MM.1S (cell line): Measurements from ENCODE around the gene TSGA10IP.

Experiments
- DNase-seq: peaks from one replicate; pipeline ENCODE4 v3.0.0-alpha.2; 2015
- H2AFZ ChIP-seq: fragments of 300-600 bp; sonication (generic); 2 replicates; pipeline ENCODE4 v1.6.0; 2016; ENCODE audit warnings: antibody characterized with exemption, low read length
- H3F3A ChIP-seq: fragments of 300-600 bp; sonication (generic); 2 replicates; pipeline ENCODE4 v1.6.1; 2016; ENCODE audit warnings: mild to moderate bottlenecking, antibody characterized with exemption, low read length, moderate library complexity, mixed read lengths; ENCODE audit not compliant: insufficient read depth
- H3K27ac ChIP-seq: fragments of 300-600 bp; sonication (generic); 2 replicates; pipeline ENCODE4 v1.5.1; 2016; ENCODE audit warnings: mild to moderate bottlenecking, low read length
- H3K27me3 ChIP-seq: fragments of 300-600 bp; sonication (generic); replicated peaks from 2 replicates; pipeline ENCODE4 v1.6.0; 2016; ENCODE audit warnings: low read length; ENCODE audit not compliant: insufficient read depth
- H3K36me3 ChIP-seq: fragments of 300-600 bp; sonication (generic); replicated peaks from 2 replicates; pipeline ENCODE4 v1.6.1; 2016; ENCODE audit warnings: mild to moderate bottlenecking, low read length, mixed read lengths; ENCODE audit not compliant: insufficient read depth
- H3K4me1 ChIP-seq: fragments of 300-600 bp; sonication (generic); 2 replicates; pipeline ENCODE4 v1.6.1; 2016; ENCODE audit warnings: low read length, mixed read lengths
- H3K4me2 ChIP-seq: fragments of 300-600 bp; sonication (generic); 2 replicates; pipeline ENCODE4 v1.6.0; 2016; ENCODE audit warnings: low read depth, low read length
- H3K4me3 ChIP-seq: fragments of 300-600 bp; sonication (generic); 2 replicates; pipeline ENCODE4 v1.5.1; 2016; ENCODE audit warnings: low read length, mixed read lengths
- H3K79me2 ChIP-seq: fragments of 300-600 bp; sonication (generic); 2 replicates; pipeline ENCODE4 v1.6.1; 2016; ENCODE audit warnings: mixed run types, low read length, mixed read lengths
- H3K9ac ChIP-seq: fragments of 300-600 bp; sonication (generic); 2 replicates; pipeline ENCODE4 v1.6.1; 2016; ENCODE audit warnings: low read length, mixed read lengths
- H3K9me2 ChIP-seq: fragments of 300-600 bp; sonication (generic); replicated peaks from 2 replicates; pipeline ENCODE4 v1.6.1; 2016; ENCODE audit warnings: mild to moderate bottlenecking, low read length, mixed read lengths; ENCODE audit not compliant: insufficient read depth
- H3K9me3 ChIP-seq: fragments of 300-600 bp; sonication (generic); replicated peaks from 2 replicates; pipeline ENCODE4 v1.6.1; 2016; ENCODE audit warnings: mild to moderate bottlenecking, low read length, mixed read lengths; ENCODE audit not compliant: insufficient read depth
- H4K20me1 ChIP-seq: fragments of 300-600 bp; sonication (generic); 2 replicates; pipeline ENCODE4 v1.6.1; 2016; ENCODE audit warnings: mild to moderate bottlenecking, low read length, moderate library complexity, mixed read lengths; ENCODE audit not compliant: insufficient read depth
- CTCF ChIP-seq: fragments of 300-600 bp; sonication (generic); IDR thresholded peaks from 2 replicates; pipeline ENCODE4 v1.5.1; 2016; ENCODE audit warnings: antibody characterized with exemption, low read length, mixed read lengths
- EZH2 ChIP-seq: fragments of 300-600 bp; sonication (generic); optimal IDR thresholded peaks from 2 replicates; pipeline ENCODE3; 2017; ENCODE audit warnings: low read depth, mild to moderate bottlenecking, antibody characterized with exemption, low read length, mixed read lengths
- EZH2phosphoT487 ChIP-seq: fragments of 300-600 bp; sonication (generic); IDR thresholded peaks from 2 replicates; pipeline ENCODE4 v1.6.1; 2018; ENCODE audit warnings: antibody characterized with exemption, low read length

TSGA10IP gene

GRCh38 chr11:66006134-66006890, 61.0 kb downstream of the TSGA10IP start:
- Histone ChIP-seq H3K9ac (0 out of 2 replicates have a peak overlapping the region, but pooled peaks have one; percentile 2), H4K20me1 (no peaks in the 10 kb centered on the region), H2AFZ (no peak overlapping the region), H3F3A (peaks cover 30% of the 10 kb centered on the region), H3K36me3 (no peaks in the 10 kb centered on the region; the same call in 1 of the 2 replicates), H3K9me3 (no peaks in the 10 kb centered on the region), H3K4me3 (no peak overlapping the region), H3K9me2 (no peaks in the 10 kb centered on the region), H3K27ac (peak overlapping the region; percentile 64; the same call in 1 of the 2 replicates), H3K79me2 (peaks cover 28% of the 10 kb centered on the region), H3K4me2 (peak overlapping the region; percentile 15; the same call in 1 of the 2 replicates), H3K27me3 (no peaks in the 10 kb centered on the region), H3K4me1 (peaks cover 40% of the 10 kb centered on the region)
- DNase-seq: no peak
- TF ChIP-seq EZH2phosphoT487 (no peak), CTCF (no peak), EZH2 (no peak)

- H3K4me1 ChIP-seq: peaks cover 40% of the 10 kb centered on the region
- H2AFZ ChIP-seq: no peak overlapping the region
- H3K9ac ChIP-seq: no peak overlapping the region
- no peak overlapping the region for H3K4me2 ChIP-seq
- H3K27me3 ChIP-seq: no peaks in the 10 kb centered on the region
- TF ChIP-seq EZH2 (no peak), EZH2phosphoT487 (no peak), CTCF (no peak)
- peaks cover 23% of the 10 kb centered on the region for H3K79me2 ChIP-seq
- no peak for DNase-seq
- H3K36me3 ChIP-seq: no peaks in the 10 kb centered on the region; the same call in 1 of the 2 replicates
- H3F3A ChIP-seq: peaks cover 26% of the 10 kb centered on the region
- no peak overlapping the region for H3K4me3 ChIP-seq
- no peaks in the 10 kb centered on the region for H3K9me3 ChIP-seq
- no peaks in the 10 kb centered on the region for H3K9me2 ChIP-seq
- H4K20me1 ChIP-seq: no peaks in the 10 kb centered on the region
- H3K27ac ChIP-seq: peak overlapping the region; percentile 64; the same call in 1 of the 2 replicates
These were observed 61.6 kb downstream of the TSGA10IP start for GRCh38 chr11:66006891-66007176.

- DNase-seq: no peak
- Histone ChIP-seq H3K36me3 (no peaks in the 10 kb centered on the region; the same call in 1 of the 2 replicates), H3K4me3 (no peak overlapping the region), H3K9ac (no peak overlapping the region), H3K4me2 (no peak overlapping the region), H3K27me3 (no peaks in the 10 kb centered on the region), H3K79me2 (peaks cover 21% of the 10 kb centered on the region), H2AFZ (no peak overlapping the region), H3K9me2 (no peaks in the 10 kb centered on the region), H3K4me1 (peaks cover 40% of the 10 kb centered on the region), H4K20me1 (no peaks in the 10 kb centered on the region), H3F3A (peaks cover 22% of the 10 kb centered on the region), H3K27ac (peak overlapping the region; percentile 64; the same call in 1 of the 2 replicates), H3K9me3 (no peaks in the 10 kb centered on the region)
- TF ChIP-seq EZH2: no peak
- no peak for TF ChIP-seq CTCF
- TF ChIP-seq EZH2phosphoT487: no peak
These were observed 61.9 kb downstream of the TSGA10IP start for GRCh38 chr11:66007201-66007634.
